Heart left ventricle (tissue), 13 donors: ENCODE measurements around the gene TNFAIP8L3.

Experiments used
- CTCF ChIP-seq, 12 donors: fragments of 200-600 bp; sonication (generic) in 4 of 12; IDR thresholded peaks; one replicate each; pipeline versions ENCODE4 v1.5.0 to v1.8.0; 2018 to 2022; ENCODE audit warnings: antibody characterized with exemption in 12 of 12, mild to moderate bottlenecking in 5 of 12
- POLR2A ChIP-seq, 2 donors: fragments of 450-650 bp; IDR thresholded peaks; one replicate each; pipeline ENCODE4 v1.6.1; 2017; ENCODE audit warnings: antibody characterized with exemption in 2 of 2, mild to moderate bottlenecking in 2 of 2, moderate library complexity in 2 of 2
- donor health status: ischemic (EF 13 %, LVEDD 7.1; RV severe dilation, severe dysfunction).
- donor health status: DM: no; HTN: yes; CAD: no.
- donor health status: DM: no; HTN: no; CAD: no.
- donor health status: ischemic (EF 25% LVEDD 6.9; RV normal size, moderate dysfunction).
- donor health status: ischemic (EF 25% LVEDD 5.7; RV mildly dilated, moderate dysfunction).
- donor health status: ischemic (EF 35%, LVEDD 5.7; RV mildly dilated, moderate dysfunction).
- donor health status: nonischemic (EF 11% LVEDD 7.7; RV severe dilation, severe dysfunction).
- donor health status: DM: yes; HTN: yes; CAD: no.
- donor health status: PGD.
- donor health status: ischemic (EF 29% LVEDD 5.4; RV normal size, mild dysfunction).
- donor health status: nonischemic (EF 23%, LVEDD 6.1; RV moderate dilation, normal function).

GRCh38 chr15:51098331-51098619 lies 3.6 kb upstream of the TNFAIP8L3 start:
- no peak for TF ChIP-seq CTCF (IDR thresholded peaks at IDR 0.05)
- TF ChIP-seq POLR2A (IDR thresholded peaks at IDR 0.05), result no peak
